GM19372 (cell line): Measurements from ENCODE around the gene CRTAP.
"Not testable (repeated sequence)": the region's sequence is repeated elsewhere in the genome, so short reads cannot be mapped to it uniquely, and the experiment has no call there.

Source experiments
- ATAC-seq: cut with Tn5 transposase; IDR thresholded peaks from one replicate; pipeline ENCODE4 v1.9.1; 2021; ENCODE audit warnings: mild to moderate bottlenecking, low read depth, moderate library complexity; ENCODE audit not compliant: unreplicated experiment

Gene CRTAP

DNA sequence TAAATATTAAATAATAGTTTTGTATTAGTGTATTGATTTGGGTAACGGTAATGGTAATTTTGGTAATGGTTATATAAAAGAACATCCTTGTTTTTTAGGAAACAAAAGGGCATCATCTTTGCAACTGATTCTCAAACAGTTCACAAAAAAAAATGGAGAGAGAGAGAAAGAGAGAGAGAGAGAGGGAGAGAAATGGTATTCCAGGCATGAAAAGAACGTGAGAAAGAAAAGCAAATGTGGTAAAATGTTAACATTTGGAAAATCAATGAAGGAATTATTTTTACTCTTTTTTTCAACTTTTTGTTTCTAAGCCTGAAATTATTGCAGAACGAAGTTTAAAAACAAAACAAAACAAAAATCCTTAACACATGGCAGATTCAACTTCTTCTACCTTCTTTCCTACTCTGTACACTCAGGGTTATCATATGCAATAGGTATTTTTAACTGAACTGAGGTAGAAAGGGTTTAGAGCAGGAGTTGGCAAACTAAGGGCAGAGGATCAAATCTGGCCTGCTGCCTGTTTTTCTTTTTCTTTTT lies 14.6 kb upstream of the CRTAP start:
- no peak for ATAC-seq

- no peak for ATAC-seq
Observed at GRCh38 chr3:33099701-33100100, 14.1 kb upstream of the CRTAP start.

- ATAC-seq: no peak
Observed at GRCh38 chr3:33100229-33100628, 13.6 kb upstream of the CRTAP start.

- ATAC-seq: no peak
Observed at GRCh38 chr3:33103034-33103433, 10.8 kb upstream of the CRTAP start.

DNA sequence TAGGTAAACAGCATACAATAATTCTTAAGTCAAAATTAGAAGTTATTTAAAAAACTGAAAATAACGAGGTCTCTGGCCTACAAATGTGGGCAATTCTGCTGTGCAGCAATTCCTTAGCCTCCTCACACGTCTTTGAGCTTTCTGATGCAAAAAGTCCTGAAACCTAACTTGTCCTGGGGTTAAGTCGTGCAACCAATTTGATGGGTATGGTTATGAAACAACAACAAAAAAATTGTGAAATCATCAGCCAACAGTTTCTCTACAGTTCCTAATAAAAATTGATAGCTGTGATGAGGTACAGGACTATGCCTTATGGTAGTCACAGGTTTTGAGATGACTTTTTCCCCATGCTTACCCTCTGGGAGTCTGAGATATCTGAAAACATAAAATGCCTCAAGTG lies 10.3 kb upstream of the CRTAP start:
- ATAC-seq: no peak

DNA sequence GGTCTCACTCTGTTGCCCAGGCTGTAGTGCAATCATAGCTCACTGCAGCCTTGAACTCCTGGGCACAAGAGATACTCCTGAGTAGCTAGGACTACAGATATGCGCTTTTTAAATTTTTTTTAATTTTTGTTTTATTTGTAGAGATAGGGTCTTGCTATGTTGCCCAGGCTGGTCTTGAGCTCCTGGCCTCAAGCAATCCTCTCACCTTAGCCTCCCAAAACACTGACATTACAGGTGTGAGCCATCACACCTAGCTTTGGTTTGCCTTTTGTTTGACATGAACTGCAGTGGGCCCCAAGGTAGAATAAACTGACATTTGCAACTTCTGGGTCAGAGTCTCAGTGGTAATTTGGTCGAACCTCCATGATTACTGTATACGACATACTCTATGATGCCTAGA lies 9.0 kb upstream of the CRTAP start:
- no peak for ATAC-seq

GRCh38 chr3:33105341-33105948 lies 8.4 kb upstream of the CRTAP start:
- no peak for ATAC-seq

GRCh38 chr3:33106854-33107253 lies 7.0 kb upstream of the CRTAP start:
- not testable (repeated sequence) for ATAC-seq

GRCh38 chr3:33111581-33111980 lies 2.2 kb upstream of the CRTAP start:
- peak; percentile 25 for ATAC-seq

DNA sequence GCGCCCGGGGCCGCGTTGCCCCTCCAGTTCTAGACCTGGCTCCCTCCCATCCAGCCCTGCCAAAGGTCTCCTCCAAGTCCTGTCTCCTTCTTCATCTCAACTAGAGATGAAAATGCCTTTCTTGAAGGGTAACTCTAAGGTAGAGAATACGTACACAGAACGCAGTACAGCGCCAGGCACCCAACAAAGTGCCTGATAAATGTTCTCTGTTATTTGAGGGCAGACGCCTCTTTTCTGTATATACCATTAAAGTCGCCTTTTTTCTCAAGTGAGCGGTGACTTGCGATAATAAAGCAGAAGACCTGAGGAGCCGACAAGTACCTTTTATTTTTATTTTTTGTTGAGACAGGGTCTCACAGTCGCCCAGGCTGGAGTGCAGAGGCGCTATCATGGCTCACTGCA lies 809 bp downstream of the CRTAP start:
- ATAC-seq: no peak

GRCh38 chr3:33115024-33115768 lies 1.4 kb downstream of the CRTAP start:
- ATAC-seq: no peak

GRCh38 chr3:33117461-33117860 lies 3.6 kb downstream of the CRTAP start:
- no peak for ATAC-seq

DNA sequence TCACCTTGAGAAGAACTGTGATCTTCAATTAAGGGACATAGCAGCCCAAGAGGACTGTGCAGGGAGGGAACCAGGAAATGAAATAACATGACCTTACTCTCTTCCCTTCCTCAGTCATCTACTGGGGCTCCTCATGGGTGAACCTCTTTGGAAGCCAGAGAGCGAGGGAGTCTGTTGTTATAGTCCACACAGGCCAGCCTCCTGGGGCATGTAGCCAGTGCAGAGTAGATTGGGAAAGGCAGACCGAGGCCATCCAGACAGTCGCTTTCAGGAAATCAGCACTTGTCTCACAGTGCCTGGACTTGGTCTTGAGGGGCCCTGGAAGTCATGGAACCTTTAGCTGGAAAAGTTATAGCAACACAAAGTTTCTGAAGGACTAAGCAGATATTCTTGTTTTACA lies 6.1 kb downstream of the CRTAP start:
- no peak for ATAC-seq

DNA sequence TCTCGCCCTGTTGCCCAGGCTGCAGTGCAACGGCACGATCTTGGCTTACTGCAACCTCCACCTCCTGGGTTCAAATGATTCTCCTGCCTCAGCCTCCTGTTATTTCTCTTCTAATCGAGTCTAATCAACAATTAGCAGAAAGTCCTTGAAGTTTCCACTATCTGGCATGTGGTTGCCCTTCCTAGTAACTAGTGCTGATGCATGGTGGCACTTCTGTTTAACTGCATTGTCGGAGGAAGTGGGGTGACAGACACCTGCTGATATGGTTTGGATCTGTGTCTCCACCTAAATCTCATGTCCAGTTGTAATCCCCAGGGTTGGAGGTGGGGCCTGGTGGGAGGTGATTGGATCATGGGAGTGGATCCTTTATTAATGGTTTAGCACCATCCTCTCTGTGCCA lies 9.2 kb downstream of the CRTAP start:
- no peak for ATAC-seq

- ATAC-seq: no peak
Observed at GRCh38 chr3:33124638-33125037, 10.8 kb downstream of the CRTAP start.

DNA sequence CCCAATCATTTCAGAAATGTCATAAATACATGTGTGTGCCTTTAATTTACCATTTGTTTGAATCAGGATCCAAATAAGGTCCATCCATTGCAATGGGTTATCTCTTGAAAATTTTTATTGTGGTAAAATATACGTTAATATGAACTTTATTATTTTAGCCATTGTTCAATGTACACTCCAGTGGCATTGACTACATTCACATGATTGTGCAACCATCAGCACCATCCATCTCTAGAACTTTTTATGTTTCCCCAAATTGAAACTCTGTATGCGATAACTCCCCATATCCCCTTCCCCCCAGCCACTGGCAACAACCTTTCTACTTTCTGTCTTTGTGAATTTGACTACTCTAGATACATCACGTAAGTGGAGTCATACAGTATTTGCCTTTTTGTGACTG lies 12.0 kb downstream of the CRTAP start:
- no peak for ATAC-seq

GRCh38 chr3:33128706-33129105 lies 14.9 kb downstream of the CRTAP start:
- ATAC-seq: no peak

DNA sequence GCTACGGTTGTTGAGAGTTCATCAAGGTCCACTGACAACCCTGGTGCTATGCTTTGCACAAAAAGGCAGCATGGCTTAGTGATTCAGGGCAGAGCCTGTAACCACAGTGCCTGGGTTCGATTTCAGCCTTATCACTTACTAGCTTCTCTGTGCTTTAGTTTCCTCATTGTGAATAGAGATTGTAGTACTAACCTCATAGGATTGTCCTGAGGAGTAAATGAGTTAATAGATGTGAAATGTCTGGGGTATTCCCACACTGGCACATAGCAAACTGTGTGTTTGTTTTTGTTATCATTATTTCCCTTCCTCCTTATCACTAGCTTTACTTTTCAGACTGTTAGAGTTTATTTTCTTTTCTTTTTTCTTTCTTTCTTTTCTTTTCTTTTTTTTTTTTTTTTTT lies 16.3 kb downstream of the CRTAP start:
- no peak for ATAC-seq

DNA sequence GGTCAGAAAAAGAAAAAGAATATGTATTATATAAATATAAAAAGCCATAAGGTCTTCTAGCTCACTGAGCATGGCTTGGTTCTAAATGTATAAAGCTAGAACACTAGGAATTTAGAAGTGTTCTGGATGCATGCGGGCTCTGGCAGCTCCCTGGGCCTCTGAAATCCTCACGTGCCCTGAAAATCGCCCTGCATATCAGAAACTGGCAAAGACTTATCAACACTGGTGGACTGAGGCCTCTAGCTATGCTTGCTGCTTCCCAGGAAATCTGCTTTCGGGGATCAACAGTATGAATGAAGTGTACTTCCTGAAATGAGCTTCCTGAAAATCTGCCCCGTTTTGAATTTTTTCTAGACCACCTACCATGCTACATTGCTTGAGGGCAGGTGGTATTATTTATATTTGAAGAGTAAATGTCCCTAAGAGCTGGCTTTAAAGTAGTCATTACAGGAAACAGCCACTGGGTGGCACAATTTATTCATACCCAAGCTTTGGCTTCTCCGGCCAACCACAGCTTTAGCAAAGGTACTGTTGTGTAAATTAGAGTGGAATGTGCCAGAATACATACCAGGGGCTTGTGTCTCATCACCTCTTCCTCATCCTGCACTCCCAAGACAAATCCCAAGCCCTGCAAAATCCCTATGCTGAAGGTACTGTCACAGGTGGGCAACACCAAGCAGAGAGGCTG lies 17.7 kb downstream of the CRTAP start:
- ATAC-seq: peak; percentile 78

- ATAC-seq: no peak
Observed at GRCh38 chr3:33132019-33132360, 18.2 kb downstream of the CRTAP start.

GRCh38 chr3:33134026-33134625 lies 20.3 kb downstream of the CRTAP start:
- ATAC-seq: no peak
